Activated CD4-positive, alpha-beta T cell treated with anti-CD3 and anti-CD28 coated beads, Interleukin-2, amount 50 U/mL, for 24 hours (primary cell): ENCODE data around the gene SCYGR7.
"Not testable (repeated sequence)": the region's sequence is repeated elsewhere in the genome, so short reads cannot be mapped to it uniquely, and the experiment has no call there.

Experiments used
- DNase-seq, 2 donors: peaks; one replicate each; pipeline ENCODE4 v3.0.0-alpha.2; 2020; ENCODE audit warnings: low read depth in 1 of 2, low spot score in 1 of 2

SCYGR7 gene

GRCh38 chr2:227728035-227728434, at the start of gene SCYGR7:
Gene SCYGR7, plus strand, starts transcription at chr2:227728335. Its CDS starts 0 bp downstream, at chr2:227728335.
- DNase-seq, result no peak

GRCh38 chr2:227684258-227684657, 43.9 kb upstream of the SCYGR7 start:
- DNase-seq, result no peak

- DNase-seq, result no peak
Measured at GRCh38 chr2:227687189-227687588, 40.9 kb upstream of the SCYGR7 start.

GRCh38 chr2:227696990-227697679, 31.0 kb upstream of the SCYGR7 start:
- no peak for DNase-seq

GRCh38 chr2:227701556-227701955, 26.6 kb upstream of the SCYGR7 start:
- no peak for DNase-seq

- no peak for DNase-seq
Measured at GRCh38 chr2:227703280-227703732, 24.8 kb upstream of the SCYGR7 start.

- DNase-seq, result no peak
Measured at GRCh38 chr2:227703961-227704360, 24.2 kb upstream of the SCYGR7 start.

- DNase-seq, result no peak
Measured at GRCh38 chr2:227706859-227707258, 21.3 kb upstream of the SCYGR7 start.

- DNase-seq, result no peak
Measured at GRCh38 chr2:227707390-227707789, 20.7 kb upstream of the SCYGR7 start.

GRCh38 chr2:227710986-227711385, 17.1 kb upstream of the SCYGR7 start:
- no peak for DNase-seq

- DNase-seq, result no peak
Measured at GRCh38 chr2:227713291-227713690, 14.8 kb upstream of the SCYGR7 start.

GRCh38 chr2:227716501-227716900, 11.6 kb upstream of the SCYGR7 start:
- no peak for DNase-seq

- DNase-seq, result no peak
Measured at GRCh38 chr2:227717687-227718567, 10.2 kb upstream of the SCYGR7 start, which contains the start of gene SLC19A3. Gene SLC19A3, minus strand, starts transcription at chr2:227718028. Its CDS starts 15,710 bp downstream, at chr2:227702318.

- DNase-seq, result no peak
Measured at GRCh38 chr2:227719641-227720040, 8.5 kb upstream of the SCYGR7 start.

GRCh38 chr2:227720680-227721079, 7.5 kb upstream of the SCYGR7 start:
- DNase-seq, result no peak

GRCh38 chr2:227722821-227723220, 5.3 kb upstream of the SCYGR7 start:
- not testable (repeated sequence) for DNase-seq

GRCh38 chr2:227724394-227725039, 3.6 kb upstream of the SCYGR7 start, which contains the start of gene SCYGR6:
Gene SCYGR6, minus strand, starts transcription at chr2:227724757. Its CDS starts 0 bp downstream, at chr2:227724757.
- no peak for DNase-seq

GRCh38 chr2:227739351-227739750, 11.2 kb downstream of the SCYGR7 start:
- no peak for DNase-seq

- not testable (repeated sequence) for DNase-seq
Measured at GRCh38 chr2:227740705-227741104, 12.6 kb downstream of the SCYGR7 start.

- DNase-seq, result no peak
Measured at GRCh38 chr2:227745594-227745993, 17.5 kb downstream of the SCYGR7 start, which contains the start of gene SCYGR8. Gene SCYGR8, plus strand, starts transcription at chr2:227745894. Its CDS starts 0 bp downstream, at chr2:227745894.

GRCh38 chr2:227748079-227748478, 19.9 kb downstream of the SCYGR7 start:
- DNase-seq, result no peak
